Skeletal muscle cell (primary cell): ENCODE measurements around the gene SETD4.
"Not testable (repeated sequence)": the region's sequence is repeated elsewhere in the genome, so short reads cannot be mapped to it uniquely, and the experiment has no call there.

ENCODE experiments used
- DNase-seq: peaks from one replicate; pipeline ENCODE4 v3.0.0-alpha.2; 2010; ENCODE audit warnings: low read depth
- H3K4me3 ChIP-seq: 2 replicates; pipeline ENCODE4 v1.5.1; 2011; ENCODE audit warnings: low read depth, mild to moderate bottlenecking, control low read depth, low read length, moderate library complexity

Gene SETD4

GRCh38 chr21:36060159-36060921 lies at the start of gene SETD4:
Gene SETD4 (minus strand): TSS chr21:36060526. CDS start chr21:36058888, 1,638 bp downstream.
- peak within 1 kb of the TSS; percentile 95 for H3K4me3 ChIP-seq
- peak; percentile 75 for DNase-seq

- H3K4me3 ChIP-seq: no peak overlapping the region
- no peak for DNase-seq
Measured at GRCh38 chr21:36109868-36110267, 49.5 kb upstream of the SETD4 start.

GRCh38 chr21:36105327-36105842 lies 45.1 kb upstream of the SETD4 start:
- DNase-seq: no peak
- H3K4me3 ChIP-seq: peak overlapping the region; percentile 26

- DNase-seq: no peak
- peak overlapping the region; percentile 26 for H3K4me3 ChIP-seq
Measured at GRCh38 chr21:36104317-36105300, 44.3 kb upstream of the SETD4 start.

- no peak overlapping the region for H3K4me3 ChIP-seq
- DNase-seq: no peak
Measured at GRCh38 chr21:36103434-36103833, 43.1 kb upstream of the SETD4 start.

- no peak overlapping the region for H3K4me3 ChIP-seq
- DNase-seq: no peak
Measured at GRCh38 chr21:36100971-36101641, 40.8 kb upstream of the SETD4 start.

- not testable (repeated sequence) for DNase-seq, H3K4me3 ChIP-seq
Measured at GRCh38 chr21:36099695-36100211, 39.4 kb upstream of the SETD4 start.

- DNase-seq: no peak
- no peak overlapping the region for H3K4me3 ChIP-seq
Measured at GRCh38 chr21:36099000-36099399, 38.7 kb upstream of the SETD4 start.

GRCh38 chr21:36098182-36098532 lies 37.8 kb upstream of the SETD4 start:
- no peak overlapping the region for H3K4me3 ChIP-seq
- DNase-seq: no peak

- no peak overlapping the region for H3K4me3 ChIP-seq
- DNase-seq: no peak
Measured at GRCh38 chr21:36097427-36098181, 37.3 kb upstream of the SETD4 start.

- no peak overlapping the region for H3K4me3 ChIP-seq
- no peak for DNase-seq
Measured at GRCh38 chr21:36096398-36097290, 36.3 kb upstream of the SETD4 start.

GRCh38 chr21:36093512-36093911 lies 33.2 kb upstream of the SETD4 start:
- DNase-seq: no peak
- no peak overlapping the region for H3K4me3 ChIP-seq

GRCh38 chr21:36092681-36093080 lies 32.4 kb upstream of the SETD4 start:
- H3K4me3 ChIP-seq: no peak overlapping the region
- no peak for DNase-seq

GRCh38 chr21:36089946-36090345 lies 29.6 kb upstream of the SETD4 start:
- H3K4me3 ChIP-seq: no peak overlapping the region
- DNase-seq: no peak

- DNase-seq: no peak
Measured at GRCh38 chr21:36087362-36088138, 27.2 kb upstream of the SETD4 start.

GRCh38 chr21:36082237-36082664 lies 21.9 kb upstream of the SETD4 start:
- no peak for DNase-seq
- no peak overlapping the region for H3K4me3 ChIP-seq

More at GRCh38 chr21:36087362-36088138, 27.2 kb upstream of the SETD4 start:
- H3K4me3 ChIP-seq: no peak overlapping the region

GRCh38 chr21:36080386-36080785 lies 20.1 kb upstream of the SETD4 start:
- no peak overlapping the region for H3K4me3 ChIP-seq
- DNase-seq: no peak
